A549 (cell line): ENCODE data around the gene SLC35A2.

Experiments used
- CTCF ChIP-seq: fragments of >200 bp; sonication (Bioruptor Twin); formaldehyde crosslinking; IDR thresholded peaks from 3 replicates; pipeline ENCODE4 v1.5.1; 2016
- HDAC2 ChIP-seq: fragments of 200-600 bp; sonication (generic); IDR thresholded peaks from 2 replicates; pipeline ENCODE4 v1.6.1; 2016
- KDM1A ChIP-seq: fragments of 200-600 bp; sonication (generic); IDR thresholded peaks from 2 replicates; pipeline ENCODE4 v1.6.1; 2016; ENCODE audit warnings: low read depth, mild to moderate bottlenecking
- POLR2A ChIP-seq: IDR thresholded peaks from 2 replicates; pipeline ENCODE4 v1.6.1; 2012; ENCODE audit warnings: mild to moderate bottlenecking, low read length

- TF ChIP-seq CTCF (no peak), HDAC2 (no peak), KDM1A (no peak), POLR2A (no peak)
These were observed 3.4 kb upstream of the SLC35A2 start for GRCh38 chrX:48914593-48915493.
